ENCODE measurements around the gene EIF4EBP2.

The EIF4EBP2 gene

GRCh38 chr10:70379581-70380176 is 24.3 kb upstream of the EIF4EBP2 start:
- DNase-seq: no peak

- no peak for DNase-seq
Measured at GRCh38 chr10:70380350-70381135, 23.4 kb upstream of the EIF4EBP2 start.

- DNase-seq: no peak
Measured at GRCh38 chr10:70381471-70382421, 22.2 kb upstream of the EIF4EBP2 start.

DNA sequence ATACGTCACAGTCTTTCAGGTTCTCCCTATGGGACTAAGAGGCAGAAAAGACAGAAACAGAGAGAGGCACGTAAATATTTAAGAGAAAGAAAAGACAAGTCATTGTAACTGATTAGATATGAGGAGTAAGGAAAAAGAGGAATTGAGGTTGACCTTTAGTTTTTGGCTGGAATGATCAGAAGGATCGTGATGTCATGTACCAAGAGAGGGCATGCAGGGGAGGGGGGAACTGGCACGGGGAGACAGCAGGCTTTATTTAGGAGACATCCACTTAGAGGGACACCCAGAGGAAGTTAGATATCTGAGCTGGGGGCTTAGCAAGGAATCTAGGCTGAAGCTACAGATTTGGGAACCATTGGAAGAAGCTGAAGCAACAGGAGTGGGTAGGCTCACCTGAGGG is 12.3 kb upstream of the EIF4EBP2 start:
- DNase-seq: no peak

- DNase-seq: no peak
Measured at GRCh38 chr10:70396140-70396539, 7.8 kb upstream of the EIF4EBP2 start.

GRCh38 chr10:70399177-70399576 is 4.8 kb upstream of the EIF4EBP2 start:
- DNase-seq: no peak

GRCh38 chr10:70403483-70404035 is 386 bp upstream of the EIF4EBP2 start:
- DNase-seq: no peak

DNA sequence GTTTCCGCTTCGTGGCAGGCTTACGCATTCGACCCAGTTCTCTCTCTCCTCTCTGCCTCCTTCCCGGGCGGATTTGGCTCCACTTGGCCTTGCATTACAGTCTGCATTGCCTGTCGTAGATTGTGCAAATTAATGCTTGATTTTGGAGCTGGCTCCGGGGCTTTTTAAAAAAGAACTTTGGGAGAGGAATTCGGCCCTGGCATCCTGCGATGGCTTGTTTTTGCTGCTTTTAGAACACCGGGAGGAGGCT is 767 bp downstream of the EIF4EBP2 start:
- no peak for DNase-seq

- no peak for DNase-seq
Measured at GRCh38 chr10:70405037-70405824, 1.3 kb downstream of the EIF4EBP2 start.

DNA sequence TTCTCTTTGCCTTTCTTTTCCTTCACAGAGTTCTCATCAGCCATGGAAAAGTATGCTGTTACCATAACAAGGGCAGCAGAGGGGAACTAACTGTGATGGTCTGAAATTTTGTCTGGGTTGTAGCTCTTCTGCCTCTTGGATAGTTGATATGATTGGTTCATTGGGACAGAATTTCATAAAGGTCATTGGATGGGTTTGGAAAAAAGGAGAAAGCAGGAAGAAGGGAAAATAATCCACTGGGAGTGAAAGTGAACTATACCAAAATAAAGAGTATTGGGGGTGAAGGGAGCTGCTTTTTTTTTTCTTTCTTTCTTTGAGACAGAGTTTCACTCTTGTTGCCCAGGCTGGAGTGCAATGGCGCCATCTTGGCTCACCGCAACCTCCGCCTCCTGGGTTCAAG is 5.8 kb downstream of the EIF4EBP2 start:
- no peak for DNase-seq

- no peak for DNase-seq
Measured at GRCh38 chr10:70410608-70411007, 6.7 kb downstream of the EIF4EBP2 start.

DNA sequence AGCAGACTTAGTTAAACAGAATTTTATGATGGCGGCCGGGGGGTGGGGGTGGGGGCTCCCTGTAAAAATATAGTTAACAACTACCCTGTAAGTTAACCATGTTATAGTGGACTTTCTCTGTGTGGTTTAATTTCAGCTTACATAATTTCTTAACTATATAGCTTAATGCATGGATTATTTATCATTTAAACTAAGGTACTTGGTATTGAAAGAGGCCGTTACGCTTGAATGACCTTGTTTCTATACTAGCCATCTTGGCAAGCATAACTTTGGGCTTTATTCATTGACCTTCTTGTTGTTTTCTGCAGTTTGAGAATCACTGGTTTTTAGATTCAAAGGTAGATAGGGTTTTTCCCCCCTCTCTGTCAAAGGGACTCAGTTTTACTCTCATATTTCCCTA is 8.4 kb downstream of the EIF4EBP2 start:
- DNase-seq: no peak

- DNase-seq: no peak
Measured at GRCh38 chr10:70417568-70417967, 13.6 kb downstream of the EIF4EBP2 start.

DNA sequence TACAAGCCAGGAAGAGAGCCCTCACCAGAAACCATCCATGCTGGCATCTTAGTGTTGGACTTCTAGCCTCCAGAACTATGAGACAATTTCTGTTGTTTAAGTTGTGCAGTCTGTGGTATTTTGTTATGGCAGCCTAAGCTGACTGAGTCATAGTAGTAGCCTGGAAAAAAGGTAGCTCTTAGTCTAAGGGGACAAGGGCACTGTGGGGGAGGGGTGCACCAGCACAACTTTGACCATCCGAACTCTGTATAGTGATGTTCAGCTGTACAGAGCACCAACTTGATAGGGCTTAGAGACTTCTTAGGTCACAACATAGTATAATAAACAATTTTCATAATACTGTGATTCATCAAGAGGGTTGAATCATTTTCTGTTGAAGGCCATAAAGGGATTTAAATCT is 14.3 kb downstream of the EIF4EBP2 start:
- no peak for DNase-seq

- DNase-seq: no peak
Measured at GRCh38 chr10:70418713-70419112, 14.8 kb downstream of the EIF4EBP2 start.

GRCh38 chr10:70424320-70424719 is 20.4 kb downstream of the EIF4EBP2 start:
- DNase-seq: no peak

GRCh38 chr10:70425096-70425495 is 21.2 kb downstream of the EIF4EBP2 start:
- DNase-seq: no peak

GRCh38 chr10:70426823-70427222 is 22.9 kb downstream of the EIF4EBP2 start:
- no peak for DNase-seq

GRCh38 chr10:70430493-70431445 is 26.8 kb downstream of the EIF4EBP2 start:
- DNase-seq: no peak

GRCh38 chr10:70432101-70432500 is 28.2 kb downstream of the EIF4EBP2 start:
- no peak for DNase-seq

- no peak for DNase-seq
Measured at GRCh38 chr10:70432561-70433263, 28.8 kb downstream of the EIF4EBP2 start.
